Stimulated activated naive CD4-positive, alpha-beta T cell (primary cell): Measurements from ENCODE around the gene LCP1.
"Not testable (repeated sequence)": the region's sequence is repeated elsewhere in the genome, so short reads cannot be mapped to it uniquely, and the experiment has no call there.

Source experiments
- DNase-seq, 6 experiments: peaks; one replicate each; lab custom pipeline; 2025; lab: John Stamatoyannopoulos, UW

Gene LCP1

GRCh38 chr13:46181377-46181839 lies 569 bp downstream of the LCP1 start:
- peak in 1 of 6 experiments; percentile 37 for DNase-seq

GRCh38 chr13:46179969-46180763 lies 1.8 kb downstream of the LCP1 start:
- no peak for DNase-seq

- DNase-seq: peak; percentile 51 to 84 (median 70)
These were observed 2.5 kb downstream of the LCP1 start for GRCh38 chr13:46179491-46179908.

- no peak for DNase-seq
These were observed 3.2 kb downstream of the LCP1 start for GRCh38 chr13:46178821-46179220.

GRCh38 chr13:46178143-46178542 lies 3.8 kb downstream of the LCP1 start:
- DNase-seq: no peak

GRCh38 chr13:46176756-46177155 lies 5.2 kb downstream of the LCP1 start:
- DNase-seq: peak in 2 of 6 experiments; percentile 6 to 18

- DNase-seq: peak in 1 of 6 experiments; percentile 7
These were observed 8.3 kb downstream of the LCP1 start for GRCh38 chr13:46173656-46174055.

GRCh38 chr13:46172531-46172991 lies 9.4 kb downstream of the LCP1 start:
- peak; percentile 16 to 75 (median 60) for DNase-seq

- no peak for DNase-seq
These were observed 10.2 kb downstream of the LCP1 start for GRCh38 chr13:46171739-46172138.

- DNase-seq: no peak
These were observed 10.8 kb downstream of the LCP1 start for GRCh38 chr13:46171217-46171616.

- peak in 5 of 6 experiments; percentile 7 to 50 (median 28) for DNase-seq
These were observed 11.3 kb downstream of the LCP1 start for GRCh38 chr13:46170687-46171086.

GRCh38 chr13:46170268-46170667 lies 11.7 kb downstream of the LCP1 start:
- no peak for DNase-seq

GRCh38 chr13:46169758-46170157 lies 12.2 kb downstream of the LCP1 start:
- no peak for DNase-seq

GRCh38 chr13:46168783-46169182 lies 13.2 kb downstream of the LCP1 start:
- peak in 2 of 6 experiments; percentile 14 to 25 for DNase-seq

- peak in 4 of 6 experiments; percentile 16 to 46 (median 35) for DNase-seq
These were observed 13.6 kb downstream of the LCP1 start for GRCh38 chr13:46168341-46168740.

- no peak for DNase-seq
These were observed 14.9 kb downstream of the LCP1 start for GRCh38 chr13:46166947-46167610.

GRCh38 chr13:46166224-46166584 lies 15.8 kb downstream of the LCP1 start:
- peak in 1 of 6 experiments; percentile 6 for DNase-seq

GRCh38 chr13:46165485-46166223 lies 16.3 kb downstream of the LCP1 start:
- no peak for DNase-seq

GRCh38 chr13:46164661-46165060 lies 17.3 kb downstream of the LCP1 start:
- DNase-seq: no peak

- not testable (repeated sequence) for DNase-seq
These were observed 19.2 kb downstream of the LCP1 start for GRCh38 chr13:46162741-46163140.

GRCh38 chr13:46160471-46161066 lies 21.4 kb downstream of the LCP1 start:
- peak in 4 of 6 experiments; percentile 13 to 82 (median 60) for DNase-seq

GRCh38 chr13:46160065-46160464 lies 21.9 kb downstream of the LCP1 start:
- DNase-seq: no peak
